Measurements from ENCODE around the gene FOSL2. TPM values are rescaled to one million over a fixed set of nuclear protein-coding genes. Genes with fewer than 3 reads are reported as not detected.

Gene FOSL2
- total RNA-seq, 1 donor from 2014 or later = 77.1 TPM

- FAIRE-seq = no peak
- DNase-seq (ENCODE audit: low read depth) = no peak
Measured at GRCh38 chr2:28403370-28403956, 10.8 kb downstream of the FOSL2 start.

GRCh38 chr2:28404086-28404485 is 11.4 kb downstream of the FOSL2 start:
- TF ChIP-seq CTCF (IDR thresholded peaks at IDR 0.05; ENCODE audit: insufficient read depth, low read length, severe bottlenecking) = no peak
- FAIRE-seq = no peak
- H3K36me3 ChIP-seq (ENCODE audit: control insufficient read depth, insufficient read depth, low read length) = peaks cover 56% of the 10 kb centered on the region
- DNase-seq (ENCODE audit: low read depth) = no peak
- H3K4me3 ChIP-seq (ENCODE audit: low read depth, low read length) = no peak overlapping the region
- H3K27me3 ChIP-seq (ENCODE audit: control insufficient read depth, insufficient read depth, low read length) = no peaks in the 10 kb centered on the region

More at GRCh38 chr2:28403370-28403956, 10.8 kb downstream of the FOSL2 start:
- Histone ChIP-seq H3K4me3 (ENCODE audit: low read depth, low read length) (no peak overlapping the region), H3K36me3 (ENCODE audit: control insufficient read depth, insufficient read depth, low read length) (peaks cover 57% of the 10 kb centered on the region), H3K27me3 (ENCODE audit: control insufficient read depth, insufficient read depth, low read length) (no peaks in the 10 kb centered on the region)
- no peak for TF ChIP-seq CTCF (IDR thresholded peaks at IDR 0.05; ENCODE audit: insufficient read depth, low read length, severe bottlenecking)

- FAIRE-seq = no peak
- DNase-seq (ENCODE audit: low read depth) = no peak
- H3K27me3 ChIP-seq (ENCODE audit: control insufficient read depth, insufficient read depth, low read length) = no peaks in the 10 kb centered on the region
- no peak overlapping the region for H3K4me3 ChIP-seq (ENCODE audit: low read depth, low read length)
- H3K36me3 ChIP-seq (ENCODE audit: control insufficient read depth, insufficient read depth, low read length) = peaks cover 59% of the 10 kb centered on the region
- no peak for TF ChIP-seq CTCF (IDR thresholded peaks at IDR 0.05; ENCODE audit: insufficient read depth, low read length, severe bottlenecking)
Measured at GRCh38 chr2:28405537-28405936, 12.9 kb downstream of the FOSL2 start.

GRCh38 chr2:28406276-28407096 is 13.8 kb downstream of the FOSL2 start:
- peak; percentile 79 for DNase-seq (ENCODE audit: low read depth)
- no peak for TF ChIP-seq CTCF (IDR thresholded peaks at IDR 0.05; ENCODE audit: insufficient read depth, low read length, severe bottlenecking)
- no peak overlapping the region for H3K4me3 ChIP-seq (ENCODE audit: low read depth, low read length)
- H3K36me3 ChIP-seq (ENCODE audit: control insufficient read depth, insufficient read depth, low read length) = peaks cover 64% of the 10 kb centered on the region
- no peaks in the 10 kb centered on the region for H3K27me3 ChIP-seq (ENCODE audit: control insufficient read depth, insufficient read depth, low read length)
- FAIRE-seq = peak; percentile 40

GRCh38 chr2:28407131-28407975 is 14.7 kb downstream of the FOSL2 start:
- peaks cover 66% of the 10 kb centered on the region for H3K36me3 ChIP-seq (ENCODE audit: control insufficient read depth, insufficient read depth, low read length)
- DNase-seq (ENCODE audit: low read depth) = no peak
- TF ChIP-seq CTCF (IDR thresholded peaks at IDR 0.05; ENCODE audit: insufficient read depth, low read length, severe bottlenecking) = no peak
- peak; percentile 73 for FAIRE-seq
- H3K4me3 ChIP-seq (ENCODE audit: low read depth, low read length) = no peak overlapping the region
- H3K27me3 ChIP-seq (ENCODE audit: control insufficient read depth, insufficient read depth, low read length) = no peaks in the 10 kb centered on the region

Measured in bronchial epithelial cell (primary cell).